HepG2 (cell line): ENCODE data around the gene ZSCAN26. TPM values are rescaled to one million over a fixed set of nuclear protein-coding genes. Genes with fewer than 3 reads are reported as not detected.

ENCODE experiments used
- ARNT2 ChIP-seq: sonication (generic); formaldehyde crosslinking; IDR thresholded peaks from 2 replicates; pipeline ENCODE4 v1.8.0; 2022; ENCODE audit warnings: mild to moderate bottlenecking, low read depth, missing genetic modification reagents, moderate library complexity
- BRCA1 ChIP-seq: sonication (generic); formaldehyde crosslinking; IDR thresholded peaks from 2 replicates; pipeline ENCODE4 v1.4.0; 2020; ENCODE audit warnings: missing genetic modification reagents
- CREB1 ChIP-seq, 2 experiments: fragments of 450-650 bp in 1 of 2; IDR thresholded peaks; 2 replicates each; pipeline ENCODE4 v1.6.1; 2016 to 2017; ENCODE audit warnings: control low read depth in 1 of 2, mild to moderate bottlenecking in 1 of 2, missing compliant biosample characterization in 1 of 2, missing genetic modification characterization in 1 of 2
- EHMT2 ChIP-seq: fragments of 200-600 bp; sonication (generic); IDR thresholded peaks from 2 replicates; pipeline ENCODE4 v1.7.0; 2017; ENCODE audit warnings: antibody characterized with exemption, low read depth, low read length, borderline replicate concordance
- FOXK2 ChIP-seq: fragments of 450-650 bp; IDR thresholded peaks from 2 replicates; pipeline ENCODE4 v1.6.1; 2016
- MAF1 ChIP-seq: sonication (generic); formaldehyde crosslinking; IDR thresholded peaks from 2 replicates; pipeline ENCODE4 v1.5.0; 2020; ENCODE audit warnings: missing genetic modification reagents, borderline replicate concordance
- MLXIP ChIP-seq: sonication (generic); formaldehyde crosslinking; IDR thresholded peaks from 2 replicates; pipeline ENCODE4 v1.9.0; 2021; ENCODE audit warnings: missing genetic modification reagents, borderline replicate concordance
- MYPOP ChIP-seq: sonication (generic); formaldehyde crosslinking; IDR thresholded peaks from 2 replicates; pipeline ENCODE4 v1.8.1; 2023; ENCODE audit warnings: mild to moderate bottlenecking, moderate library complexity, missing genetic modification reagents
- MZF1 ChIP-seq: sonication (generic); formaldehyde crosslinking; IDR thresholded peaks from 2 replicates; pipeline ENCODE4 v1.8.1; 2023; ENCODE audit warnings: mild to moderate bottlenecking, missing genetic modification reagents, borderline replicate concordance
- NR2F2 ChIP-seq: IDR thresholded peaks from 2 replicates; pipeline ENCODE4 v1.6.1; 2012; ENCODE audit warnings: low read depth, inconsistent platforms, borderline replicate concordance
- PAX8 ChIP-seq: sonication (generic); formaldehyde crosslinking; IDR thresholded peaks from 2 replicates; pipeline ENCODE4 v1.8.0; 2022; ENCODE audit warnings: mild to moderate bottlenecking, missing genetic modification reagents, borderline replicate concordance
- POLR2AphosphoS2 ChIP-seq: IDR thresholded peaks from 2 replicates; pipeline ENCODE4 v1.6.1; 2011; ENCODE audit warnings: low read depth, low read length, improper control_type of control experiment
- SCMH1 ChIP-seq: sonication (generic); formaldehyde crosslinking; IDR thresholded peaks from 2 replicates; pipeline ENCODE4 v1.9.0; 2021; ENCODE audit warnings: missing genetic modification reagents, mild to moderate bottlenecking, borderline replicate concordance
- TBP ChIP-seq: sonication (generic); formaldehyde crosslinking; IDR thresholded peaks from 2 replicates; pipeline ENCODE4 v1.5.0; 2020; ENCODE audit warnings: missing genetic modification reagents
- TBX2 ChIP-seq: sonication (generic); formaldehyde crosslinking; IDR thresholded peaks from 2 replicates; pipeline ENCODE4 v1.5.0; 2020; ENCODE audit warnings: missing genetic modification reagents, mild to moderate bottlenecking, borderline replicate concordance
- TCF7 ChIP-seq: sonication (generic); IDR thresholded peaks from 2 replicates; pipeline ENCODE4 v1.6.1; 2016; ENCODE audit warnings: antibody characterized with exemption, low read depth
- TIGD3 ChIP-seq: sonication (generic); formaldehyde crosslinking; IDR thresholded peaks from 2 replicates; pipeline ENCODE4 v1.5.1; 2020; ENCODE audit warnings: mild to moderate bottlenecking, missing genetic modification reagents, borderline replicate concordance
- ZBTB2 ChIP-seq: sonication (generic); formaldehyde crosslinking; IDR thresholded peaks from 2 replicates; pipeline ENCODE4 v1.8.0; 2022; ENCODE audit warnings: low read depth, missing genetic modification reagents
- ZNF207 ChIP-seq: fragments of 450-650 bp; IDR thresholded peaks from 2 replicates; pipeline ENCODE4 v1.6.1; 2016; ENCODE audit warnings: antibody characterized with exemption, borderline replicate concordance
- ZNF326 ChIP-seq: sonication (generic); formaldehyde crosslinking; IDR thresholded peaks from 2 replicates; pipeline ENCODE4 v1.4.0; 2020; ENCODE audit warnings: missing genetic modification reagents, borderline replicate concordance
- ZNF510 ChIP-seq: sonication (generic); formaldehyde crosslinking; IDR thresholded peaks from 2 replicates; pipeline ENCODE4 v1.4.0; 2020; ENCODE audit warnings: low read depth, mild to moderate bottlenecking, missing genetic modification reagents
- ZNF614 ChIP-seq: IDR thresholded peaks from 2 replicates; pipeline ENCODE4 v1.6.1; 2018; ENCODE audit warnings: missing biosample characterization, missing genetic modification reagents, inconsistent platforms, borderline replicate concordance
- ZNF749 ChIP-seq: sonication (generic); formaldehyde crosslinking; IDR thresholded peaks from 2 replicates; pipeline ENCODE4 v1.8.0; 2022; ENCODE audit warnings: mild to moderate bottlenecking, missing genetic modification reagents, moderate library complexity, borderline replicate concordance
- polyA plus RNA-seq, 8 experiments: library from polyadenylated mRNA; depleted of rRNA in 3 of 8; stranded (reverse) in 7 of 8; unstranded in 1 of 8; fragments of >200 nt; fragmentation: Illumina TruSeq in 4 of 8; extraction: Trizol in 4 of 8; gene quantifications; 2 replicates each; pipeline versions ENCODE4 v1.2.1 to v1.2.3, GENCODE V29; 2011 to 2016; ENCODE audit warnings: low read depth in 4 of 8, missing spikeins in 1 of 8, mixed read lengths in 1 of 8; ENCODE audit not compliant: insufficient read depth in 1 of 8
- total RNA-seq, 5 experiments: library from RNA; depleted of rRNA; stranded (reverse); fragments of >200 nt; fragmentation: Illumina TruSeq; extraction: Trizol; gene quantifications; 2 replicates each; pipeline ENCODE4 v1.2.3, GENCODE V29; 2016; ENCODE audit warnings: low read depth in 1 of 5

ZSCAN26 gene
- total and polyA plus RNA-seq, 2 of the 13 experiments (the other 11 are each of a cell fraction or from before 2014, with no cell fraction given): 12.0 to 15.6 TPM

GRCh38 chr6:28225056-28225834 is 41.7 kb upstream of the ZSCAN26 start, which contains the start of gene ZSCAN9 (continued):
- TF ChIP-seq ZBTB2 (CRISPR knock-in tag): peak; percentile 79
- TF ChIP-seq ARNT2 (CRISPR knock-in tag): peak; percentile 93
- TF ChIP-seq ZNF326 (CRISPR knock-in tag): no peak
- peak; percentile 61; the same call in 1 of the 2 replicates for TF ChIP-seq PAX8 (CRISPR knock-in tag)
- 0 out of 2 replicates have a peak, but pooled peaks have one; percentile 18 for TF ChIP-seq CREB1 (IDR thresholded peaks at IDR 0.05)
- TF ChIP-seq CREB1 (CRISPR knock-in tag; IDR thresholded peaks at IDR 0.05): no peak
- TF ChIP-seq MZF1: no peak
- TF ChIP-seq NR2F2: no peak
- TF ChIP-seq ZNF749: no peak
- TF ChIP-seq TBP: no peak
- no peak for TF ChIP-seq MAF1 (CRISPR knock-in tag)
- TF ChIP-seq TBX2 (CRISPR knock-in tag): peak; percentile 84
- peak; percentile 66 for TF ChIP-seq MYPOP (CRISPR knock-in tag)
- peak; percentile 92; the same call in 1 of the 2 replicates for TF ChIP-seq ZNF614 (CRISPR knock-in tag)
- TF ChIP-seq BRCA1 (CRISPR knock-in tag): no peak
- TF ChIP-seq FOXK2: no peak
- TF ChIP-seq EHMT2: peak; percentile 86; the same call in 1 of the 2 replicates
- TF ChIP-seq ZNF510 (CRISPR knock-in tag): 0 out of 2 replicates have a peak, but pooled peaks have one; percentile 48
- peak; percentile 91; the same call in 1 of the 2 replicates for TF ChIP-seq TCF7
- no peak for TF ChIP-seq TIGD3
- TF ChIP-seq SCMH1: no peak
- no peak for TF ChIP-seq ZNF207
- TF ChIP-seq MLXIP (CRISPR knock-in tag): 0 out of 2 replicates have a peak, but pooled peaks have one; percentile 24
- no peak for TF ChIP-seq POLR2AphosphoS2
